Amygdala (tissue), 56 donors: Measurements from ENCODE around the gene GALNT8.
"Not testable (repeated sequence)": the region's sequence is repeated elsewhere in the genome, so short reads cannot be mapped to it uniquely, and the experiment has no call there.

ENCODE experiments used
- DNase-seq, 56 donors: peaks; one replicate each; lab custom pipeline; 2025; lab: John Stamatoyannopoulos, UW

Gene GALNT8

GRCh38 chr12:4719821-4720636, at the start of gene GALNT8:
TSS of gene GALNT8 (plus strand) at chr12:4720400. CDS start at chr12:4720678, 278 bp downstream.
- no peak for DNase-seq

DNA sequence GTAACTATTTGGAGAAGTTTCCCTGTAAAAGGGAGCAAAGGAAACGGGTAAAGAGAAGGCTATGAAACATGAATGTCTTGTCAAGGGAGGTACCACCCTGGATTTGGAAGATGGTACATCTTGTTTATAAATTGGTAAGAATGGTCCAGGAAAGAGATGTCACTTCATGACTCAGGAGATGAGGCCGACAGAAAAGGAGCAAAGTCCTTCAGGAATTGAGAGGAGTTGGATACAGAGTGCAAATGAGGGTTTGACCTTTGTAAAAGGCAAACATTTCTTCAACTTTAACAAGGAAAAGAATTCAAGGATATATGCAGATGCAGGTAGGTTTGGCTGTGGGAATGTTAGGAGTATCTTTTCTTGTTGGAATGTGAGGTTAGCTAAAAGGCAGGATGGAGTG, 40.5 kb upstream of the GALNT8 start:
- DNase-seq: no peak

DNA sequence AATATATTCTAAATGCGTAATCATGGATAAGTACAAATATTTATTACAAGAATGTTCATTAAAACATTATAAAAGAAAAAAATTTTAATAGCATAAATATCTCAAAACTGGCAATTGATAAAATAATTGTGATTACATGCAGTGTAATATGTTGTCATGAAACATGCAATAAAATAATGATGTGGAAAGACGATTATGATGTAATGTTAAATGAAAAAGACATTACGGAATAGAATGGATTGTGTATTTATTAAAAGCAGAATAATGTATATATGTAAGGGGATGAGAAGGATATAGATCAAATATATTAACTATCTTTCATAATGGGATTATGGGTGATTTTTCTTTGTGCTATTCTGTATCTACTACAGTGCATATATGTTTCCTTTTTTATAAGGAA, 38.5 kb upstream of the GALNT8 start:
- no peak for DNase-seq

DNA sequence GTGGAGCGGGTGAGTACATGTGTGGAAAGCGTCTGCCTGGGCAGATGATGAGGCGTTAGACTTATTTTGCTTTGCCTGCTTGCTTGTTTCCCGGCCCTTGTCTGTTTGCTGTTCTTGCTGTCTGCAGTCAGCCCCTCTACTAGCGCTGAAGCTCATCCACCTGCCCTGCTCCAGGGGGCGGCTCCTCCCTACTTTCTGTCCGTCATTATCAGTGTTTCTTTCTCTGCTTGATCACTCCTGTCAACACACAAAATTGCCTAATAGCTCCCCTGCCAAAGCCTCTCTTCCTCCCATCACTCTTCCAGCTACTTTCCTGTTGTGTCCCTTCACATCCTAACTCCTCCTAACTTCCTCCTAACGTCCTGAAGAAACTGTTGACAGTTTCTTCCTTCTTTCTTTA, 34.9 kb upstream of the GALNT8 start:
- no peak for DNase-seq

- DNase-seq: no peak
Observed at GRCh38 chr12:4690760-4691159, 29.4 kb upstream of the GALNT8 start.

- peak in 35 of 56 donors; percentile 3 to 71 (median 22) for DNase-seq
Observed at GRCh38 chr12:4700621-4701026, 19.6 kb upstream of the GALNT8 start.

- peak in 2 of 56 donors; percentile 0 to 3 for DNase-seq
Observed at GRCh38 chr12:4701395-4702190, 18.6 kb upstream of the GALNT8 start.

- DNase-seq: no peak
Observed at GRCh38 chr12:4703676-4704075, 16.5 kb upstream of the GALNT8 start.

GRCh38 chr12:4705824-4706223, 14.4 kb upstream of the GALNT8 start:
- DNase-seq: no peak

DNA sequence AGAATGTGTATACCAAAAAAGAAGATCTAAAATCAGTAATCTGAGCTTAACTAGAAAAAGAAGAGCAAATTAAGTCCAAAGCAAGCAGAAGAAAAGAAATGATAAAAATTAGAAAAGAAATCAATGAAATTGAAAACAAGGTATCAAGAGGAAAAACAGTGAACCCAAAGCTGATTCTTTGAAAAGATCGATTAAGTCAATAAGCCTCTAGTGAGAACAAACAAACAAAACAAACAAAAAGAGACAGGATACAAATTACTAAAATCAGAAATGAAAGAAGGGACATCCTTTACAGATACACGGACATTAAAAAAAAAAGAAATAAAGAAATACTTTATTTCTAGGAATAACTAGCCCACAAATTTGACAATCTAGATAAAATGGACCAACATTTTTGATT, 12.9 kb upstream of the GALNT8 start:
- no peak for DNase-seq

GRCh38 chr12:4710113-4710512, 10.1 kb upstream of the GALNT8 start:
- DNase-seq: no peak

GRCh38 chr12:4714879-4715278, 5.3 kb upstream of the GALNT8 start:
- DNase-seq: no peak

DNA sequence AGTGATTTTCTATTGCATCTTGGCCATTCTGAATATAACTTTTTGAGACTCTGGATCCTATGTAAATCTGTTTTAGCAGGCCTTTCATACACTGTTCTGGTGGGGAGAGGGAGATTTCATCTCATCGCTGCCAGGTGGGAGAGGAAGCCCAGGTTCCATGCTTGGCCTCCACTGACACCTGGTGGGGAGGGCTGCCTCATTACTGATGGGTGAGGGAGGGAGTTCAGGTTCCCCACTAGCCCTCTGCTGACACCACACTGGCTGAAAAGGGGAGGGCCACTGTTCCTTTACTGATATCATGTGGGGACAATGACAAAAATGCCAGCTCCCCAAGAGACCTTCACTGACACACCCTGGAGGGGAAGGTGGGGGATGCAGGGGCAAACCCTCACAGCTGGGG, 2.4 kb upstream of the GALNT8 start:
- no peak for DNase-seq

GRCh38 chr12:4720637-4720995, 416 bp downstream of the GALNT8 start:
- DNase-seq: no peak

- DNase-seq: not testable (repeated sequence)
Observed at GRCh38 chr12:4721587-4721986, 1.4 kb downstream of the GALNT8 start.

DNA sequence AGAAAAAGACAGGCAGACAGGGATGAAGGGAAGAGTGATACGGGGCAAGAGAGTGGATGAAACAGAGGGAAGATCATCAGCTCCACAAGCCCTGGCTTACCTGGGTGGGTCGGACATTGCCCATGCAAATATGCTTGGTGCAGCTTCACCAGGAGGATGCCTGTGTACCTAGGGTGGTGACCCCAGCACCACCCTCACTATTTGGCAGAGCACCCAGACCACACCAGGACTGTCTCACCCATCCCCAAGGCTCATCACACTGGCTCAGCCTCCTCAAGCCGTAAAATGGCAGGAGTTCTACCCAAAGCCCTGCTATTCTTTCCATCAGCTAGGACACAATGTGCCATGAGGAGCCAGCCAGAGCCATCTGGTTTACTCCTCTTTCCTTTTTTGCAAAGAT, 3.0 kb downstream of the GALNT8 start:
- no peak for DNase-seq

- no peak for DNase-seq
Observed at GRCh38 chr12:4725057-4725456, 4.9 kb downstream of the GALNT8 start.

DNA sequence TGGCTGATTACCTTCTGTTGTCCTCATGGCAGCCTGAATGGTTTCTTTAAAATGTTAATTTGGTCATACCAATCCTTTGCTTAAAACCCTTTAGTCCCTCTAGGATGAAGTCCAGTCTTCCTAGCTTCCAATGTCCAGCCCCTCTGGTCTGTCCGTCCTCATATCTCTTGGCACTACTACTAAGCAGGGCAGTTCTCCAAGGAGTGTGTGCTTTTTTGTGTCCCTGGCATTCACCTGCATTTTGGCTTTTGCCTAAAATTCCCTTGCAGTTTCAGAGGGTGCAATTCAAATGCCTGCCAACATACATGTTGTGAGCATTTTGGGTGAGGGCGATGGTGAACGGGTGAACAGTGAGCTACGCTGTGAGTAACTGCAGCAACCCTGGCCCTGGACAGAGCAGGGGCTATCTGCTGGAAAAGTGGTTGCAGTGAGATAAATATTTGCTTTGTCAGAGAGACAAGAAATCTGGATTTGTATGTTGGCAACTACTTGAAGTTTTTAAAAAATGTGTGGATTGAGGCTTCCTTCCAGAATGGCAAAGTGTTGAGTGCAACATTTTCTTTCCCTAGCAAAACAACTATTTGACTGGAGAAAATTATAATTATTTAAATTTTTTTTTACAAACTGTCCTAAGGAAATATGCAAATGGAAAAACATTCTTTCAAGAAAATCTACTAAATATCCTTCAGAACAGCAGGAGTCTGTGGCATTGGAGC, 14.6 kb downstream of the GALNT8 start:
- DNase-seq: no peak

DNA sequence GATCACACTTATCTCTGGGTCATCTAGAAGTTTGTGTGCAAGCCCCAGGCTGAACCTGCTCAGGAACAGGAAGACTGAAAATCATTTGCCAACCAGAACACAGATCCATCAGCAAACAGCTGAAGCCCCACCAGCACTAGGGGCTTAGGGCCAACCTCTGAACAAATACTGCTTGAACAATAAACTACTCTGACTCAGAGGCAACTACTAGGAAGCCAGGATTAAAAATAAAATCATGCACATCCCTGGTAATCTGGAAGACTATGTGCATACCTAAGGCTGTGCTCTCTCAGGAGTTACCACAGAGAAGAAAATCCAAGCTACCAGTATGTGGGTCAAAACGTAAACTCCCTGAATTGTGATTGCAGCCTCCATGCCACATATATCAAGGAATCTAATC, 15.9 kb downstream of the GALNT8 start:
- no peak for DNase-seq

- no peak for DNase-seq
Observed at GRCh38 chr12:4738541-4738940, 18.3 kb downstream of the GALNT8 start.

DNA sequence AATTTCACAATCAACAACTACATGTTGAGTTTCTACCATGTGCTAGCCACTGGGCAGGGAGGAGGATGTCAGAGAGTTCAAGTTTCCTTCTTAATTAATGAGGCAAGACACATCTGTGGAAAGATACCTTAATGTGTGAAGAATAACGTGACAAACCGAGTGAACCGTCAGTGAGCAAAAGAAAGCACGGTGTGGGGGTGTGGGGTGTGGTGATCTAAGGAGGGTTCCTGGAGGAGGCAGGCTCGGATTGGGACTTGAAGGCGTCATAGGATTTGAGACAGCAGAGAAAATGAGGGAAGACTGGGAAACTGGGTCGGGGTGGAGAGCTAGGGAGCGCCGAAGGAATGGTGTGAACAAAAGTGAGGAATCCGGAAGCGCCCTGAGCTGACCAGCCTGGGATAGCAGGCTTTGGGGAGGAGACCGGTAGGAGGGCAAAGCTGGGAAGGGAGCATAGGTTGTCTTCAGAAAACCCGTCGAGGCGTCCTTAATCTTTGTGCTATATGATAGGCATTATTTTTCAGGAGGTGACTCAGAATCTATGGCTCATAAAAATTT, 22.3 kb downstream of the GALNT8 start:
- DNase-seq: no peak
